Neuronal stem cell (in vitro differentiated cells): Measurements from ENCODE around the gene DNAJC6.
A peak's percentile ranks its signal among the peaks of the same experiment; 100 is the strongest.

Experiments
- DNase-seq: peaks from one replicate; pipeline ENCODE4 v3.0.0-alpha.2; 2013; ENCODE audit warnings: low spot score
- H2AFZ ChIP-seq: one replicate; pipeline ENCODE4 v1.6.1; 2013; ENCODE audit warnings: mild to moderate bottlenecking, low read length, inconsistent platforms
- H2AK5ac ChIP-seq: 2 replicates; pipeline ENCODE4 v1.6.1; 2013; ENCODE audit warnings: low read depth, mild to moderate bottlenecking, inconsistent platforms, low read length, moderate library complexity, mixed read lengths
- H2BK120ac ChIP-seq: 2 replicates; pipeline ENCODE4 v1.6.1; 2013; ENCODE audit warnings: low read depth, mild to moderate bottlenecking, inconsistent platforms, low read length, moderate library complexity, mixed read lengths
- H2BK12ac ChIP-seq: one replicate; pipeline ENCODE4 v1.6.1; 2013; ENCODE audit warnings: low read length, inconsistent platforms
- H2BK15ac ChIP-seq: 2 replicates; pipeline ENCODE4 v1.6.1; 2013; ENCODE audit warnings: mild to moderate bottlenecking, low read length, inconsistent platforms, mixed read lengths
- H2BK5ac ChIP-seq: one replicate; pipeline ENCODE4 v1.6.1; 2013; ENCODE audit warnings: inconsistent platforms, mild to moderate bottlenecking, low read length, moderate library complexity
- H3K14ac ChIP-seq: one replicate; pipeline ENCODE4 v1.6.1; 2013; ENCODE audit warnings: low read length, inconsistent platforms
- H3K18ac ChIP-seq: 2 replicates; pipeline ENCODE4 v1.6.1; 2013; ENCODE audit warnings: low read length, inconsistent platforms
- H3K23ac ChIP-seq: 2 replicates; pipeline ENCODE4 v1.6.1; 2013; ENCODE audit warnings: low read depth, mild to moderate bottlenecking, mixed read lengths, low read length, inconsistent platforms; ENCODE audit not compliant: poor library complexity
- H3K27ac ChIP-seq: replicated peaks from 3 replicates; pipeline ENCODE4 v1.5.1; 2013; ENCODE audit warnings: low read length, inconsistent platforms
- H3K27me3 ChIP-seq, 3 experiments: 2 replicates each; pipeline ENCODE4 v1.6.1; 2013; ENCODE audit warnings: low read length in 3 of 3, mild to moderate bottlenecking in 2 of 3, inconsistent platforms in 1 of 3, low read depth in 1 of 3, mixed read lengths in 1 of 3, moderate library complexity in 1 of 3; ENCODE audit not compliant: control insufficient read depth in 3 of 3, insufficient read depth in 3 of 3
- H3K36me3 ChIP-seq, 2 donors: replicated peaks in 1 of 2; 2 replicates each; pipeline ENCODE4 v1.6.1; 2013; ENCODE audit warnings: low read length in 2 of 2; ENCODE audit not compliant: control insufficient read depth in 2 of 2, insufficient read depth in 2 of 2
- H3K4ac ChIP-seq: 2 replicates; pipeline ENCODE4 v1.6.1; 2013; ENCODE audit warnings: inconsistent platforms, mild to moderate bottlenecking, low read length, moderate library complexity
- H3K4me1 ChIP-seq, 2 donors: 1 replicate in 1 of 2; 2 replicates in 1 of 2; pipeline ENCODE4 v1.6.1; 2013; ENCODE audit warnings: low read length in 2 of 2, low read depth in 1 of 2; ENCODE audit not compliant: control insufficient read depth in 2 of 2, insufficient read depth in 1 of 2
- H3K4me2 ChIP-seq: one replicate; pipeline ENCODE4 v1.6.1; 2013; ENCODE audit warnings: mild to moderate bottlenecking, low read length, inconsistent platforms; ENCODE audit not compliant: insufficient read depth, poor library complexity, severe bottlenecking
- H3K4me3 ChIP-seq, 2 donors: 2 replicates each; pipeline ENCODE4 v1.5.1; 2013; ENCODE audit warnings: low read length in 2 of 2, mild to moderate bottlenecking in 2 of 2, inconsistent platforms in 1 of 2, moderate library complexity in 1 of 2
- H3K79me1 ChIP-seq: one replicate; pipeline ENCODE4 v1.6.1; 2013; ENCODE audit warnings: low read depth, mild to moderate bottlenecking, inconsistent platforms, low read length, moderate library complexity
- H3K9ac ChIP-seq: one replicate; pipeline ENCODE4 v1.6.1; 2013; ENCODE audit warnings: mild to moderate bottlenecking, low read depth, low read length, inconsistent platforms; ENCODE audit not compliant: poor library complexity
- H3K9me3 ChIP-seq, 2 donors: replicated peaks in 1 of 2; 2 replicates each; pipeline versions ENCODE3 to v1.6.1; 2013; ENCODE audit warnings: low read length in 2 of 2, mild to moderate bottlenecking in 2 of 2, inconsistent platforms in 1 of 2, low read depth in 1 of 2, mixed read lengths in 1 of 2, moderate library complexity in 1 of 2; ENCODE audit not compliant: control insufficient read depth in 2 of 2, insufficient read depth in 1 of 2
- H4K8ac ChIP-seq: one replicate; pipeline ENCODE4 v1.6.1; 2013; ENCODE audit warnings: low read depth, mild to moderate bottlenecking, inconsistent platforms, low read length, moderate library complexity
- H4K91ac ChIP-seq: one replicate; pipeline ENCODE4 v1.6.1; 2013; ENCODE audit warnings: low read length, low read depth, mild to moderate bottlenecking, inconsistent platforms; ENCODE audit not compliant: poor library complexity
- WGBS, 2 donors: extraction: QIAGEN DNeasy Blood & Tissue Kit; methylation state at CpG; one replicate each; pipeline ENCODE4 v1.1.7; 2013; ENCODE audit warnings: missing lambda C conversion rate in 2 of 2, mixed read lengths in 1 of 2; ENCODE audit not compliant: insufficient read length in 2 of 2, insufficient replicate concordance in 1 of 2; ENCODE audit errors: extremely low coverage in 2 of 2; 5-methylcytosine and 5-hydroxymethylcytosine counted together

Gene DNAJC6

GRCh38 chr1:65414538-65414937 lies 105.2 kb downstream of the DNAJC6 start:
- peaks cover 0 to 3% of the 10 kb centered on the region in 2 donors for H3K9me3 ChIP-seq
- H2BK5ac ChIP-seq = no peak overlapping the region
- no peak overlapping the region for H3K18ac ChIP-seq
- H2AFZ ChIP-seq = no peak overlapping the region
- no peak overlapping the region for H2BK15ac ChIP-seq
- no peak overlapping the region for H2BK120ac ChIP-seq
- no peak overlapping the region for H2BK12ac ChIP-seq
- H3K14ac ChIP-seq = no peak overlapping the region
- no peak overlapping the region for H3K9ac ChIP-seq
- no CpG with 5 or more reads among the region's 4 CpGs for WGBS, 2 donors
- DNase-seq = no peak
- no peak overlapping the region for H3K23ac ChIP-seq
- no peak overlapping the region for H4K91ac ChIP-seq
- no peak overlapping the region for H3K4me2 ChIP-seq
- H3K4me3 ChIP-seq = no peak overlapping the region
- H2AK5ac ChIP-seq = no peak overlapping the region
- H3K4me1 ChIP-seq = no peaks in the 10 kb centered on the region
- no peak overlapping the region for H3K27ac ChIP-seq
- no peaks in the 10 kb centered on the region for H3K79me1 ChIP-seq
- peaks cover 0 to 37% (median 0%) of the 10 kb centered on the region in 3 experiments for H3K27me3 ChIP-seq
- H4K8ac ChIP-seq = no peak overlapping the region
- no peak overlapping the region for H3K4ac ChIP-seq
- peaks cover 0 to 2% of the 10 kb centered on the region in 2 donors for H3K36me3 ChIP-seq

DNA sequence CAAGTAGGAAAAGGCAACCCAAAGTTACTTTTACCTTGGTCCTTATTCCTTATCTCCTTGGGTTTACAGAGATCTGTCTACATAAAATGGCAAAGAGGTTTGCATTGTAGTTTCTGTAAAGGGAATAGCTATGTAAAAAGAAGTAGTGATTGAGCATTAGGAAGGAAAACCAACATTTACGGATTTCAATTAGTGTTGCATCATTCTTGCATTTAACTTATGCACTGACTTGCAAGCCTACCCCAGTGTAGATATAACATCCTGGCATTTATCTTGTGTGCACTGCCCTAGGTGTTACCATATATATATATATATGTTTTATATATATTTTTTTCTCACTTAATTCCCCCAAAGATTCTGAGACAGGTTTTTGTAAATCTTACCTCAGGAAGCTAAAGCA lies 107.4 kb downstream of the DNAJC6 start:
- Histone ChIP-seq H4K91ac (no peak overlapping the region), H2AK5ac (no peak overlapping the region), H3K14ac (no peak overlapping the region), H3K4ac (no peak overlapping the region), H3K4me2 (no peak overlapping the region), H3K9ac (no peak overlapping the region), H3K27me3 (peaks cover 0 to 37% (median 0%) of the 10 kb centered on the region in 3 experiments), H2BK120ac (no peak overlapping the region), H4K8ac (no peak overlapping the region), H2AFZ (no peak overlapping the region), H3K4me1 (peaks cover 0 to 4% of the 10 kb centered on the region in 2 donors), H3K23ac (no peak overlapping the region), H2BK12ac (no peak overlapping the region), H2BK15ac (no peak overlapping the region), H2BK5ac (no peak overlapping the region), H3K4me3 (no peak overlapping the region), H3K79me1 (no peaks in the 10 kb centered on the region), H3K27ac (no peak overlapping the region), H3K9me3 (peaks cover 0 to 3% of the 10 kb centered on the region in 2 donors), H3K18ac (no peak overlapping the region), H3K36me3 (no peaks in the 10 kb centered on the region)
- WGBS, 2 donors = no CpG with 5 or more reads among the region's 1 CpG
- no peak for DNase-seq

GRCh38 chr1:65417729-65418128 lies 108.4 kb downstream of the DNAJC6 start:
- Histone ChIP-seq H3K4me2 (no peak overlapping the region), H3K27ac (no peak overlapping the region), H3K18ac (no peak overlapping the region), H2AFZ (no peak overlapping the region), H3K9ac (no peak overlapping the region), H3K23ac (no peak overlapping the region), H2BK120ac (no peak overlapping the region), H2AK5ac (no peak overlapping the region), H3K4me1 (peaks cover 2 to 5% of the 10 kb centered on the region in 2 donors), H3K4me3 (no peak overlapping the region), H3K9me3 (peaks cover 0 to 3% of the 10 kb centered on the region in 2 donors), H3K36me3 (no peaks in the 10 kb centered on the region), H4K8ac (no peak overlapping the region), H4K91ac (no peak overlapping the region), H3K14ac (no peak overlapping the region), H2BK12ac (no peak overlapping the region), H2BK5ac (no peak overlapping the region), H3K4ac (no peak overlapping the region), H3K79me1 (peaks cover 5% of the 10 kb centered on the region), H3K27me3 (peaks cover 0 to 37% (median 0%) of the 10 kb centered on the region in 3 experiments), H2BK15ac (no peak overlapping the region)
- no peak for DNase-seq
- no CpG with 5 or more reads among the region's 2 CpGs for WGBS, 2 donors

DNA sequence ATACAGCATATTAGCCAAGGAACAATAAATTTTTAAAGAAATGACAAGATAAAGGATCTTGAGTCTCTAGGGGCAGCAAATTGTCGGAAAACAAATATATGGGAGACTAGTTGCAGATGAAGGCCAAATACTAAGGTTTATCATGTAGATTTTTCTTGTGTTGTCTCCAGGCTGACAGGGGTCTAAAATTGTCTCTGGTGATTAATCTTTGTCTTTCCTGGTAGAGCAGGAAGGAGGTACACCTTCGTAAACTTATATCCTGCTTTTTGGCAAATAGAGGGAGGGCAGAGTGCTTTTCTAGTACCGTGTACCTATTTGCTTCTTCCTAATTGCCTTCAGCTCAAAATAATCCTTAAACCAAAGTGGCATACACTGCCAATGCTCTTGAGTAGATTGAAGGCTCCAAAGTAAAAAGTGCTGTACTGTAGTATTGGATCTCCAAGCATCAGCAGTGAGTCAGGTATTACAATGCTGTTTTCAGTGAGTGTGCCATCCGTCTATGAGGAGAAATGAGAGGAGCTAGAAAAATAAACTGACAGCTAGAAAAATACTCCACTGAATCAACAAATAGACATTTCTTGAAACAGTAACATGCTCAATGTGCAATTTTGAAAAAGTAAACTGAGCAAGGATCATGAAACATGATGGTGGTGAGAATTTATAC lies 109.3 kb downstream of the DNAJC6 start:
- no peak overlapping the region for H3K18ac ChIP-seq
- no CpG with 5 or more reads among the region's 4 CpGs for WGBS, 2 donors

More for the DNA sequence above, 109.3 kb downstream of the DNAJC6 start:
- Histone ChIP-seq H2AK5ac (no peak overlapping the region), H4K8ac (no peak overlapping the region), H3K4me2 (no peak overlapping the region), H3K27ac (no peak overlapping the region), H3K9me3 (peaks cover 0 to 3% of the 10 kb centered on the region in 2 donors), H2BK120ac (no peak overlapping the region), H3K4ac (no peak overlapping the region), H2BK5ac (no peak overlapping the region), H4K91ac (no peak overlapping the region), H2AFZ (peak overlapping the region; percentile 100), H3K4me1 (peaks cover 2 to 5% of the 10 kb centered on the region in 2 donors), H2BK12ac (no peak overlapping the region), H3K36me3 (no peaks in the 10 kb centered on the region), H3K14ac (no peak overlapping the region), H3K23ac (no peak overlapping the region), H3K79me1 (peaks cover 5% of the 10 kb centered on the region), H3K27me3 (peaks cover 0 to 34% (median 0%) of the 10 kb centered on the region in 3 experiments), H3K9ac (no peak overlapping the region), H2BK15ac (no peak overlapping the region), H3K4me3 (no peak overlapping the region)
- no peak for DNase-seq
